SH-SY5Y (cell line): ENCODE data around the gene ANXA11.

Experiments used
- GATA2 ChIP-seq: IDR thresholded peaks from 2 replicates; pipeline ENCODE4 v1.6.1; 2011; ENCODE audit warnings: mild to moderate bottlenecking, low read depth, low read length
- GATA3 ChIP-seq: IDR thresholded peaks from 2 replicates; pipeline ENCODE4 v1.6.1; 2011; ENCODE audit warnings: low read depth, mild to moderate bottlenecking, low read length, moderate library complexity

DNA sequence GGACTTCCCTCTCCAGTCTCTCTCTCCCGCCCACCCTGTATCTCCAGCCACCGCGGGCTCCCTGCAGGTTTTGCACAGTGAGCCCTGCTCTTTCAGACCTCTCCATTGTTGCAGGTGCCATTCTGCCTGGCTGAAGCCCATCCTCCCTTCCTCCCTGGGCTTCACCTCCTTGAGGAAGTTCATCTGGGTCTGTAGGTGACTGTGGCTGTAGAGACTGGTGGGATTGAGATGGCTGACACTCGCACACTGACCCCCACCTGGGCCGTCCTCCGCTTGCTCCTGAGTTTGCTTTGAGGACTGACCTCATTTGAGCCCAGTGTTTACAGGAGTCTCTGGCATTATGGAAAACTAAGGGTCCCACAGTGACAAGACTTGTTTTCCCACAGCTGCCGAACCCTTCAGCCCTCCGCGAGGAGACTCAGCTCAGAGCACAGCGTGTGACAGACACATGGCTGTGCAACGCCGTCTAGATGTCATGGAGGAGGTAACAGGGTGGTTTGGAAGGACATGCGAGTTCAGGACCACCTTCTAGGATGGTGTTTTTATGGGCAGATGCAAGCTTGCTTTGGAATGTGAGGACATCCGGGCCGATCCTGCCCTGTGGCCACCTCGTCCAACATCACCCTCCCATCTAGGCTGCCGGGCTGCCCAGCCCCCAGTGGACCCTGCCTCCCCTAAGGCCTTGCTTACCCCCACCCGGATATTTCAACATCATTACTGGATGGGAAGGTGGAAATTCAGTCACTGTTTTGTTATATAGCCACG, 63.5 kb downstream of the ANXA11 start:
- no peak for TF ChIP-seq GATA3
- TF ChIP-seq GATA2: no peak
